Lower leg skin (tissue), 3 donors: ENCODE measurements around the gene YIF1B.

ENCODE experiments used
- CTCF ChIP-seq, 3 donors: fragments of 450-650 bp; IDR thresholded peaks; one replicate each; pipeline ENCODE4 v1.5.1; 2016; ENCODE audit warnings: antibody characterized with exemption in 3 of 3, mild to moderate bottlenecking in 3 of 3, moderate library complexity in 2 of 3
- POLR2A ChIP-seq, 2 donors: fragments of 450-650 bp; IDR thresholded peaks; one replicate each; pipeline ENCODE4 v1.6.1; 2016 to 2017; ENCODE audit warnings: antibody characterized with exemption in 2 of 2, mild to moderate bottlenecking in 1 of 2, moderate library complexity in 1 of 2

- TF ChIP-seq CTCF (IDR thresholded peaks at IDR 0.05) (no peak), POLR2A (IDR thresholded peaks at IDR 0.05) (no peak)
These were observed 38.2 kb downstream of the YIF1B start for GRCh38 chr19:38277549-38277948.
